Lower leg skin (tissue), 3 donors: ENCODE measurements around the gene HOXC4.

Source experiments
- POLR2A ChIP-seq, 2 donors: fragments of 450-650 bp; IDR thresholded peaks; one replicate each; pipeline ENCODE4 v1.6.1; 2016 to 2017; ENCODE audit warnings: antibody characterized with exemption in 2 of 2, mild to moderate bottlenecking in 1 of 2, moderate library complexity in 1 of 2
- TF ChIP-seq, protein P1 (sequence below), 3 donors: fragments of 450-650 bp; IDR thresholded peaks; one replicate each; pipeline ENCODE4 v1.5.1; 2016; ENCODE audit warnings: antibody characterized with exemption in 3 of 3, mild to moderate bottlenecking in 3 of 3, moderate library complexity in 2 of 3

DNA sequence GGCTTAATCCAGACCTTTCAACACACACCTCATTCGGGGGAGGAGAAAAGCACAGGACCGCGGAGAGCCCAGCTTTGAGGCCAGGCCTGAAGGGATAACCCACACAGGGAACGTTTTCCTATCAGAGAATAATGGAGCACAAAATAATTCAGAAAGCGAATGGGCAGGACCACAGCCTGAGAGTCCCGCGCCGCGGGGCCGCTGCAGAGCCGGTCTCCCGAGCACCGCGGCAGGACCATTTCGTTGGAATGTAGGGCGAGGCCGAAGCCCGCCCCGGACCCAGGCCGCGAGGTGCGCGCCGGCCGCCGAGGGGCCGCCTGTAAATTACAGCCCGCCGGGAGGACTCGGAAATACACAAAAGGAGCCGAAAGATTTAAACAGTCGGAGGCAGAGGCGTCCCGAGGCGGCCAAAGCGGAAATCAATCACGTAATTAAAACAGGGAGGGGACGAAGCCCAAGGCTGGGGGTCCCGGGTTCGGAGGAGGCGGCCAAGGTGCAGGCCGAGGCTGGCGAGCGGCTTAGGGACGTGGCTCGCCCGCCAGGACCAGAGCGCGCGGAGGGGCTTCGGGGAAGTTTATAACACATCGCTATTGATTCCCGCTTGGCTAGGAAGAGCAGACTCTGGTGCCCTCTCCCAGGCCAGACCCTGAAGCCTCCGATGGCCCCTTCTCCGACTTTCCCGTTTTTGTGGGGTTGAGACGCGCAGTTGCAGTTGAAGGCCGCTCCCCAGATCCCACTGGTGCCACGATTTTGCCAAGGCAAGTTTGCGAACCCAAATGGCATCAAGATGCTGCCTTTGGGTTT is 6.3 kb upstream of the HOXC4 start:
- no peak for TF ChIP-seq POLR2A (IDR thresholded peaks at IDR 0.05)
- TF ChIP-seq, protein P1, sequence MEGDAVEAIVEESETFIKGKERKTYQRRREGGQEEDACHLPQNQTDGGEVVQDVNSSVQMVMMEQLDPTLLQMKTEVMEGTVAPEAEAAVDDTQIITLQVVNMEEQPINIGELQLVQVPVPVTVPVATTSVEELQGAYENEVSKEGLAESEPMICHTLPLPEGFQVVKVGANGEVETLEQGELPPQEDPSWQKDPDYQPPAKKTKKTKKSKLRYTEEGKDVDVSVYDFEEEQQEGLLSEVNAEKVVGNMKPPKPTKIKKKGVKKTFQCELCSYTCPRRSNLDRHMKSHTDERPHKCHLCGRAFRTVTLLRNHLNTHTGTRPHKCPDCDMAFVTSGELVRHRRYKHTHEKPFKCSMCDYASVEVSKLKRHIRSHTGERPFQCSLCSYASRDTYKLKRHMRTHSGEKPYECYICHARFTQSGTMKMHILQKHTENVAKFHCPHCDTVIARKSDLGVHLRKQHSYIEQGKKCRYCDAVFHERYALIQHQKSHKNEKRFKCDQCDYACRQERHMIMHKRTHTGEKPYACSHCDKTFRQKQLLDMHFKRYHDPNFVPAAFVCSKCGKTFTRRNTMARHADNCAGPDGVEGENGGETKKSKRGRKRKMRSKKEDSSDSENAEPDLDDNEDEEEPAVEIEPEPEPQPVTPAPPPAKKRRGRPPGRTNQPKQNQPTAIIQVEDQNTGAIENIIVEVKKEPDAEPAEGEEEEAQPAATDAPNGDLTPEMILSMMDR (IDR thresholded peaks at IDR 0.05): no peak
